NCI-H82 treated with DMSO at 0.1 percent for 48 hours (cell line): ENCODE data around the gene SMIM7.

Experiments
- DNase-seq: peaks from one replicate; lab custom pipeline; 2025; ENCODE audit not compliant: unreplicated experiment; lab: John Stamatoyannopoulos, UW

SMIM7 gene

GRCh38 chr19:16623066-16623465, 36.9 kb downstream of the SMIM7 start:
- DNase-seq, result no peak

GRCh38 chr19:16621165-16621800, 38.7 kb downstream of the SMIM7 start:
- DNase-seq, result no peak

GRCh38 chr19:16620584-16620983, 39.4 kb downstream of the SMIM7 start:
- no peak for DNase-seq

- DNase-seq, result no peak
Observed at GRCh38 chr19:16620018-16620417, 39.9 kb downstream of the SMIM7 start.

- no peak for DNase-seq
Observed at GRCh38 chr19:16619457-16619856, 40.5 kb downstream of the SMIM7 start.

- no peak for DNase-seq
Observed at GRCh38 chr19:16618248-16618647, 41.7 kb downstream of the SMIM7 start.

GRCh38 chr19:16615808-16616207, 44.1 kb downstream of the SMIM7 start:
- DNase-seq, result no peak

GRCh38 chr19:16614941-16615340, 45.0 kb downstream of the SMIM7 start:
- no peak for DNase-seq

GRCh38 chr19:16613841-16614240, 46.1 kb downstream of the SMIM7 start:
- no peak for DNase-seq

GRCh38 chr19:16612636-16613035, 47.3 kb downstream of the SMIM7 start:
- no peak for DNase-seq

GRCh38 chr19:16611121-16611520, 48.8 kb downstream of the SMIM7 start:
- DNase-seq, result no peak

- DNase-seq, result no peak
Observed at GRCh38 chr19:16609511-16610200, 50.3 kb downstream of the SMIM7 start.

GRCh38 chr19:16608290-16608739, 51.6 kb downstream of the SMIM7 start:
- no peak for DNase-seq

- DNase-seq, result no peak
Observed at GRCh38 chr19:16607819-16608218, 52.1 kb downstream of the SMIM7 start.

GRCh38 chr19:16605553-16605994, 54.4 kb downstream of the SMIM7 start:
- no peak for DNase-seq

- DNase-seq, result no peak
Observed at GRCh38 chr19:16605115-16605514, 54.8 kb downstream of the SMIM7 start.

- no peak for DNase-seq
Observed at GRCh38 chr19:16604615-16605014, 55.3 kb downstream of the SMIM7 start.

GRCh38 chr19:16603090-16603489, 56.9 kb downstream of the SMIM7 start:
- no peak for DNase-seq

- DNase-seq, result no peak
Observed at GRCh38 chr19:16601378-16602052, 58.4 kb downstream of the SMIM7 start.

- DNase-seq, result no peak
Observed at GRCh38 chr19:16600824-16601223, 59.1 kb downstream of the SMIM7 start.

GRCh38 chr19:16599655-16600346, 60.1 kb downstream of the SMIM7 start:
- DNase-seq, result no peak

- no peak for DNase-seq
Observed at GRCh38 chr19:16598848-16599247, 61.1 kb downstream of the SMIM7 start.
